GM08714 (cell line): ENCODE data around the gene SLC12A3.

Experiments used
- H3K4me3 ChIP-seq: fragments of 200-500 bp; sonication (Bioruptor generic); 2 replicates; pipeline ENCODE4 v1.5.1; 2014; ENCODE audit warnings: mild to moderate bottlenecking, low read length, inconsistent platforms
- ZNF274 ChIP-seq: IDR thresholded peaks from 2 replicates; pipeline ENCODE4 v1.6.1; 2012; ENCODE audit warnings: mild to moderate bottlenecking, low read depth, low read length

SLC12A3 gene

DNA sequence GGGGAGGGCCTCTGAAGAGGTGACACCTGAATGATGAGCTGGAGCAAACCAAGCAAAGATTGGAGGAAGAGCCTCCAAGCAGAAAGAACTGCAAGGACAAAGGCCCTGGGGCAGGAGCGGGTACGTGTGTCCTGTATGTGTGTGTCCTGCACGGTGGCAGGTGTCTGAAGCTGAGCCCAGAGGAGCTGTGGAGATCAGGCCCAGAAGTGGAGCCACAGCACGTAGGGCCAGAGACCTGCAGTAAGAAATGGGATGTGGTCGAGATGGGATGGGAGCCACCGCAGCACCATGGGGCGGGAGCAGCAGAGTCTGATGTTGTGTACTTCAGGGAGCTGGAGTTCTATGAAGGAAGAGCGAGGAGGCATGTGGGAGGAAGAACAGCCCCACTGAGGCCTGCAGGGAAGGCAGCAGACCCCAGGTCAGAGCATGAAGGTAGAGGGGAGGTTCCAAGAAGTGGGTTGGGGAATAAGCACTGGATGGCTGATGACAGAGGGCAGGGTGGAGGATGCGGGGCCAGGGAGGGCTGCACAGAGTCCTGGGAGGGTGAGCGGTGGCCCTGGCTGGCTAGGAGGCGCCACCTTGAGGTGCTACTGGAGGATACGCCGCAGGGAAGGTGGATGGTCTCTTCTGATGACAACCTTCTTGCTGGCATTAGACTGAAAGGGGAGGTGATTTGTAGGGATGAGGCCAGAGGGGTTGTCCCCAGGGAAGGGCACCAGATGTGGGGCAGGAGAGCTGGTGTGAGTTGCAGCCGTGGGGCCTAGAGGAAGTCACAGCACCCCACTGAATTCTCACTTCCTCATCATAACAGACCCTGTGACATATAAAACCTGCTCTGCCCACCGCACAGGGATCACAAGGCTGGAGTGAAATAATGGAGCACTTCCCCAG, 86.1 kb downstream of the SLC12A3 start:
- no peak for TF ChIP-seq ZNF274
- no peak overlapping the region for H3K4me3 ChIP-seq

DNA sequence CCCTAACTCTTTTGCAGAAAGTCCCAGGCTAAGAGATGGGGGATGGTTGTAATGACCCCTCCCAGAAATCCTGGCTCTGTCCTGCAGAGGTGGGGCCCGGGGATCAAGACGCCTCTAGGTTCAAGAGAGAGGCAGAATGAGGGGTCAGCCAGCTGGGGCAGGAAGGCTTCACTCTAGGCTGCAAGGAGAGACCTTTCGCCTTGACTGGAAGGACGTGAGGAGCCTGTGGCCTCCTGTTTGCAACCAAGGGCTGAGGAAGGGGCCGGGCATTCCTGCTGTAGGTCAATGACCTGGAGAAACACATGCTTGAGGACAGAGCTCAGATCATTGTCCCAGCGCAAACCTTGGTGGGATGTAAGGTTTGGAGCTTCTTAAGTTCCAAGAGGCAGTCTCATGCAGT, 88.0 kb downstream of the SLC12A3 start:
- no peak for TF ChIP-seq ZNF274
- no peak overlapping the region for H3K4me3 ChIP-seq

DNA sequence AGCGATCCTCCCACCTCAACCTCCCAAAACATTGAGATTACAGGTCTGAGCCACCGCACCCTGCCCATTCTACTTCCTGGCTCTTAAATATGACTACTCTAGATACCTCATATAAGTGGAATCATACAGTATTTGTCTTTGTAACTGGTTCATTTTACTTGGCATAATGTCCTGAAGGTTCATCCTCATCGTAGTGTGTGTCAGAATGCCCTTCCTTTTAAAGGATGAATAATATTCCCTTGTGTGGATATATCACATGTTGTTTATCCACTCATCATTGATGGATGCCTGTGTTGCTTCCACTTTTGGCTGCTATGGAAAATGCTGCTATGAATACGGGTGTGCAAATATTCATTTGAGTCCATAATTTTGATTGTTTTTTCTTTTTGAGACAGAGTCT, 91.1 kb downstream of the SLC12A3 start:
- TF ChIP-seq ZNF274 = no peak
- H3K4me3 ChIP-seq = no peak overlapping the region

DNA sequence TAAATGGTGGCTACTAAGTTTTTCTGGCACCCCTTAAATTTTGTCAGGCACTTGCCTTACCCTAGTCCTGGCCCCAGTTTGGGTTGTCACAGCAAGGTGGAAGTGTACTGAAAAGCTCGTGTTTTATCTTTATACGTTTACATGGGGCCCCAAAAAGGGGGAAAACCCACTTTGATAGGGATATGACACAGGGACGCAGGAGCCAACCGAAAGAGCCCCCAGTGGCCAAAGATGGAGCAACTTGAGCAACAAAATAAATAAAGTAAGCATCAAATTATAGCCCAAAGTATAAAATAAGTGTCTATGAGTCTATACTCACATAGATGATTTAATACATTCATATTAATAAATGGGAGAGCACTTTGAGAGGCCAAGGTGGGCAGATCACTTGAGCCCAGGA, 91.7 kb downstream of the SLC12A3 start:
- TF ChIP-seq ZNF274 = no peak
- H3K4me3 ChIP-seq = no peak overlapping the region

DNA sequence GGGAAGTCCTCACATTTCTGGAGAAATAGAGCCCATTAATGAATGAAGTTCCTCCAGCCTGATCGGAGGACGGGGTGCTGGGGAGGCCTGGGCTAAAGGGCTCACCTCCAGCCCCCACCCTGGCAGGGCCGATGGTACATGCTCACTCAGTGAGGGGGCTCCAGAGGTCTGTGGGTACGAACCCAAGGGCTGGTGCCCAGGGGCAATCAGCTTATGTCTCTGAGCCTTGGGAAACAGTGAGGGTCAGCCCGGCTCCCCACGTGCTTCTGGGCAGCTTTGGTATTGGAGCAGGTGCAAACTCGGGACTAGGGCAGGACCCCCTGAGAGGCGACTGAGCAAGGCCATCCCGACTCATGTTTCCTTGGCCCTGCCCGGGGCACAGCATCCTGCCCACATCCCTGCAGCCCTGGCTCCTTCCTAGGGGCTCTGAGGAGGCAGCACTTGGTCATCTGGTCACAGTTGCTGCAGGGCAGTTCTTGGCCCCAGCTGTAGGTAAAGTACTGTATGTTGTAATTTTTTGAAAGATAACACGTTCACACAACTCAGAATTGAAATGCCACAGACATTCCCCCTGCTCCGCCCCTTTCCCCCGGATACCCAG, 95.8 kb downstream of the SLC12A3 start:
- no peak for TF ChIP-seq ZNF274
- H3K4me3 ChIP-seq = no peak overlapping the region

DNA sequence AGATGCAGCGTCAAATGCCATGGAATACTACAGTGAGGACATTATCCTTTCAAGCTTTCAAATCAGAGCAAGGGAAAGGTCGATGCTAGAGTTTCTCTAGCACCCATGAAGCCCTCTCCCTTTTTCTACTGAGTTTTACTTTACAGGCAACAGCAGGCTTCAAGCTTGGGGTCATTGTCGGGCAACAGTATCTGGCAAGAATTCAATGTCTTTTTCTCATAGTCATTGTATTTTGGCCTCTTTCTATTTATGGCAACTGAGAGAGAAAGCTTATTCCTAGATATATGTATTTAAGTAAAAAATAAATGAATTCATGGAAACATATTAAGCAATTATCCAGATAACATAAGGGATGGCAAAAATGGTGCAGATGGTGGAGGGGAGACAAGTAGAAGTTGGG, 96.4 kb downstream of the SLC12A3 start:
- no peak for TF ChIP-seq ZNF274
- no peak overlapping the region for H3K4me3 ChIP-seq

DNA sequence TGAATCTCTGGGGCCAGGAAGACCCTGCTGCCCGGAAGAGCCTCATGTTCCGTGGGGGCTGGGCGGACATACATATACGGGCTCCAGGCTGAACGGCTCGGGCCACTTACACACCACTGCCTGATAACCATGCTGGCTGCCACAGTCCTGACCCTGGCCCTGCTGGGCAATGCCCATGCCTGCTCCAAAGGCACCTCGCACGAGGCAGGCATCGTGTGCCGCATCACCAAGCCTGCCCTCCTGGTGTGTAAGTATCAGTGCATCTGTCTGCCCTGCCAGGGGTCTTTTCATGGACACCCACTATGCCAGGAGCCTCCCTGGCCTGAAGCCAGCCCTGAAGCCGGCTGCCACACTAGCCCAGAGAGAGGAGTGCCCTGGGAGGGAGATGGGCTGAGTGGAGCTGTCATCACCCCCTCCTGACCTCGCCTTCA, 96.9 kb downstream of the SLC12A3 start, which contains the start of gene CETP:
TSS of gene CETP (plus strand) at position 100 of the 431 bp plus-strand sequence. CDS start at position 130, 30 bp downstream.
- H3K4me3 ChIP-seq = no peak within 1 kb of the TSS
- no peak for TF ChIP-seq ZNF274

DNA sequence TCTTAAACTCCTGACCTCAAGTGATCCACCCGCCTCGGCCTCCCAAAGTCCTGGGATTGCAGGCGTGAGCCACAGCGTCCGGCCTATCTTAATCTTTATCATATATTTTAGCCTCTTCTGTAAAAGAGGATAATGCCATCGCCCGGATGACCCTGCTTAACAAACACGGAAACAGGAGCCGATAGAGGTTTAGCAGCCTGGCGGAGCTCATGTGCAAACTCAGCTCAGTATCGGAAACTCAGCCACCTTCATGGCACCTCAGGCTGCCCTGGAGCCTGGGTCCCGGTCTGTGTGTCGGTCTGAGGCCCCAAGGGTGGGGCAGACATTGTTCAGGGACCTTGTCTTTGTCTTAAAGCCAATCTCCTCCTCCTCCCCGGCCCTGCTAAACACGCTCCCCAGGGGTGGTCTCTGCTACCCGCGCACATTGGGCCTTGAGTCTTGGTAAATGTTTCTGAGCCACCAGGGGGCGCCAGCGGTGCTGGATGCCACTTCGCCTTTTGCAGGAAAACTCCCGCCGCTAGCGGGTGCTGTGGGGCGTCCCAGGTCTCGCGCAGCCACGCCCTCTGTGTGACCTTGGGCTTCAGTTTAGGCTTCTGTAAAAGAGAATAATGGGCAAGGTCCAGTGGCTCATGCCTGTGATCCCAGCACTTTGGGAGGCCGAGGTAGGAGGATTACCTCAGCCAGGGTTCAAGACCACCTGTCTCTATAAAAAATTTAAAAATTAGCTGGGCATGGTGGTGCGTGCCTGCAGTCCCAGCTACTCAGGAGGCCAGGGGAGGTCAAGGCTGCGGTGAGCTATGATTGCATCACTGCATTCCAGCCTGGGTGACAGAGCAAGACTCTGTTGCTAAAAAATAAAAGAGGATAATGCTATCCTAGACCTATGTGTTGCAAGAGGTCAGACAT, 99.5 kb downstream of the SLC12A3 start:
- H3K4me3 ChIP-seq = no peak overlapping the region
- TF ChIP-seq ZNF274 = no peak
